Measurements from ENCODE around the gene PLAGL1.
"Not testable (repeated sequence)": the region's sequence is repeated elsewhere in the genome, so short reads cannot be mapped to it uniquely, and the experiment has no call there.

The PLAGL1 gene

DNA sequence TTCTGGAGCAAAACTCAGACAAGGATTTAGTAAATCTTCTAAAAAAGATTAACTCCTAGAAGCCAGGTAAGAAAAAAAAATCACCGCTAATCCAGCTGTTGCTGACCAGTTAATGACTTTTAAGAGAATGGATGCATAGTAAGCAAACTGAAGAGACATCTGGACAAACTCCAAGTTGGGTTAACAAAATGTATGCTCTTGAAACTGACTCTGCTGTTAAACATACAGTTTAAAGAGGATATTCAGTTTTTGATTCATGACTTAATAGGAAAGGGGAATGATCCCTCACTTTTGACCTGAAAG, 70.4 kb downstream of the PLAGL1 start:
- no peak for DNase-seq (ENCODE audit: low read depth in 2 of 2)

DNA sequence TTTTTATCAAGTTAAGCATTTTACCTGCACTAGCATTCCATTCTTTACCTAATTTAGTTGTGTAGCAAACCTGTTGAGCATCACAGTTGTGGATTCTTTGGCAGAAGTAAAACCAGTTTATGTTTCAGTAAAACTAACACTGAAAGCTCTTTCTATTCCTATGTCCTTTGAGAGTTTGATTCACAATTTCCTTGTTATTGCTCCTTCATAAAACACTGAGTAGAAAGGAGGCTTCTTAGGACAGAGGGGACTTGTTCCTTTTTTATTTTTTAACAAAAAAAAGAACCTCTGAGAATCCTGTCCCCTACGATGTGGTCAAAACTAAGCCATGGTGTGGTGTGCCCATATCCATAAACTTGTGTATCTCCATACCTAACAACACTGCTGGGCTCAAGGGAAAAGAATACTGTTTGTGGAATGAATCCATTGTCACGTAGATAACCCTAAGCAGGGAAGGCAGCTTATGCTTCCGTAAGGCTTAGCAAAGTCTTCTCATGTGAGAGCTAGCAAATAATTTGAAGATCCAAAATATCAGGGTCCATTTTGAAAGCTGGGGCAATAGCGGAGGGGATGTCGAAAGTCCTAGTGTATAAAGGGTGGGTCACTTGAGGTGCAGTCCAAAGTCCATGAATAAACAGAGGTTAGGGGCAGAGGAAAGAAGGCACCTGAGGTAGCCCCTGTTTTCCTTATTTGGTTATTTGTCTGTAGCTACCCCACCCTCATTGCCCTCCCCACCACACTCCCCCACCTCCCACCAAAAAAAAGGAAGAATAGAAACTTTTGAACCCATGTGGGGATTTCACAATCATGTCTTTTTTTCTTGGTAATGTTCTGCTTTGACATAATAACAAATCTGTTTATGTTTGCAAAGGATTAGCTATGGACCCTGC, 71.0 kb downstream of the PLAGL1 start:
- no peak for DNase-seq (ENCODE audit: low read depth in 2 of 2)

DNA sequence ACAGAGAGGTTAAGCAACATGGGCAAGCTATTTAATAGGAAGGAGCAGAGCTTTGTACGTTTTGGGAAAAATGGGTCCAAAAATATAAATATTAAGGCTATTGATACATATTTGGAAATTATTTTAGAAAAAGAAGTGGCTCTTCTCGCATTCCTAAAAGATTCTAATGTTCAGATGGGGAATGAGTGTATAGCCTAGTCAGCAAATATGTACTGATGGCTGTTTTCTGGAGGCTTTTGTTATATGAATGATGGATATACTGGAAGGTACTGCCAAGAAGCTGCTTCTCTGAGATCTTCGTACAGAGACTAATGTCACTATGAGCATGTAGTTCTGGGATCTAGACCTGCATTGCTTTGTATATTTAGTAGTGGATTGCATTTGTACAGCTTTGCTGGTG, 71.7 kb downstream of the PLAGL1 start:
- no peak for DNase-seq (ENCODE audit: low read depth in 2 of 2)

GRCh38 chr6:143934867-143935266, 73.2 kb downstream of the PLAGL1 start:
- DNase-seq (ENCODE audit: low read depth in 2 of 2): no peak

DNA sequence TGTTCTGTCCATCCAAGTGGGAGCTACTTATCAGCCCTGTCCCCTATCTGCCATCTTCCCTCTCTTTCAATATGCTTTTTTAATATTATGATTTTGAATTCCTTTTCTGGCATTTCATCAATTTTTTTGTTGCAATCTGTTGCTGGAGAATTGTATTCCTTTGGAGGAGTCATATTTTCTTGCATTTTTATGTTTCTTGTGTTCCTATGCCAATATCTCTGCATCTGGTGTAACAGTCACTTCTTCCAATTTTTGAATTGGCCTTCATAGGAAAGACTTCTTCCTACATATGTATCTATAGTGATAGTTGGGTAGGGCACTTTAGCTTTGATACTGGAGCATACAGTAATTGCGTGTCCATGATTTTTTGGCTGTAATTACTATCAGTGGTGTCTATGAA, 73.7 kb downstream of the PLAGL1 start:
- DNase-seq (ENCODE audit: low read depth in 2 of 2): no peak

DNA sequence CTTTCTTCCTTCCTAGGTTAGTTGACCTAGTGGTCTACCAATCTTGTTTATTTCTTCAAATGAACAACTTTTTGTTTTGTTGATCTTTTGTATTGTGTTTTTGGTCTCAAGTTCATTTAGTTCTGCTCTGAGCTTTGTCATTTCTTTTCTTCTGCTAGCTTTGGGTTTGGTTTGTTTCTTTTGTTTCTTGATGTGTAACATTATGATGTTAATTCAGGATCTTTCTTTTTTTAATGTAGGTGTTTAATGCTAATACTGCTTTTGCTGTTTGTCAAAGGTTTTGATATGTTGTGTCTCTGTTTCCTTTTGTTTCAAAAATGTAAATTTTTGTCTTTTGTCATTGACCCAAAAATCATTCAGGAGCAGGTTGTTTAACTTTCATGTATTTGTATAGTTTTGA, 78.1 kb downstream of the PLAGL1 start:
- no peak for DNase-seq (ENCODE audit: low read depth in 2 of 2)

- no peak for DNase-seq (ENCODE audit: low read depth in 2 of 2)
Observed at GRCh38 chr6:143928853-143929252, 79.2 kb downstream of the PLAGL1 start.

DNA sequence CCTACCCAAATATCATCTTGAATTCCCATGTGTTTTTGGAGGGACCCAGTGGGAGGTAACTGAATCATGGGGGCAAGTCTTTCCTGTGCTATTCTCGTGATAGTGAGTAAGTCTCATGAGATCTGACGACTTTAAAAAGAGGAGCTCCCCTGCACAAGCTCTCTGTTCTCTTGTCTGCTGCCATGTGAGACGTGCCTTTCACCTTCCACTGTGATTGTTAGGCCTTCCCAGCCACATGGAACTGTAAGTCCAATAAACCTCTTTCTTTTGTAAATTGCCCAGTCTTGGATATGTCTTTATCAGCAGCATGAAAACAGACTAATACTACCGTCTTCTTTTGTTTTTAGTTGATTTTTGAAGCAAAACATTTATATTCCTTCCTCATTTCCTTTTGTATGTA, 91.0 kb downstream of the PLAGL1 start:
- DNase-seq (ENCODE audit: low read depth in 2 of 2): not testable (repeated sequence)

DNA sequence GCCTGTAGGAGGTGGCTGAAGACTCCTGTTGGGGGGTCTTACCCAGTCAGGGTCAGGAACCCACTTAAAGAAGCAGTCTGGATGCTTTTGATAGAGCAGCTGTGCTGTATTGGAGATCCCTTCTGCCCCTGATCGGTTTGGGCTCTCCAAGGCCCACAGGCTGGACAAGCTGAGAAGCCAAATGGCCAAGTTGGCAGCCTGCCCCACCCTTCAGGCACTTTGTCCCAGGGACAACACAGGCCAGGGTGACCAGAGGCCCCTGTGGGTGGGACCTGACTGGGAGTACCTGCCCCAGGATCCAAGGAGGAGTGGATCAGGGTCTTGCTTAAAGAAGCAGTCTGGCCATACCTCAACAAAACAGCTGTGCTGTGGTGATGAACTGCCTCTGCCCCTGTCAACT, 95.4 kb downstream of the PLAGL1 start:
- no peak for DNase-seq (ENCODE audit: low read depth in 2 of 2)

DNA sequence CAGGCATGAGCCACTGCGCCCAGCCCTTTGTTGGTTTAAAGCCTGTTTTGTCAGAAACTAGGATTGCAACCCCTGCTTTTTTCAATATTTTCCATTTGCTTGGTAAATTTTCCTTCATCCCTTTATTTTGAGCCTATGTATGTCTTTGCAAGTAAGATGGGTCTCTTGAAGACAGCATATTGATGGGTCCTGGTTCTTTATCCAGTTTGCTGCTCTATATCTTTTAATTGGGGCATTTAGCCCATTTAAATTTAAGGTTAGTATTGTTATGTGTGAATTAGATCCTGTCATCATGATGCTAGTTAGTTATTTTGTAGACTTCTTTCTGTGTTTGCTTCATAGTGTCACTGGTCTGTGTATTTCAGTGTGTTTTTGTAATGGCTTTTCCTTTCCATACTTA, 97.0 kb downstream of the PLAGL1 start:
- DNase-seq (ENCODE audit: low read depth in 2 of 2): no peak

DNA sequence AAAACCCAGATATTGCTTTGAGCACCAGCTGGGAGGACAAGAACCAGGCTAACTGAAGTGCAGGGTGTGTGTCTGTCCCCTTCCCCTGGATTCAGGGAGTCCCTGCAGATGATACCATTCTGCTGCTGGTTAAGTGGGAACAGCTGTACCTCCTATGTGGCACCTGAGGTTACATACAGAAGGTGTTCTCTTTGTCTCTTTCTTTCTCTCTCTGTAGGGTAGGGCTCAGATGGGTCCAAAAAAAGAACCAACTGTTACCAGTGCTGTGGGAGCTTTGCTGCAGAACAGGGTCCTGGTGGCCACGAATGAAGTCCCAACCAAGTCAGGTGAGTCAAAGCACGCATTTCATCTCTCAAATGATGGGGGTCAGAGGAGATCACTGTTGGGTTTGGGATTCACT, 105.2 kb downstream of the PLAGL1 start:
- DNase-seq (ENCODE audit: low read depth in 2 of 2): no peak

- DNase-seq (ENCODE audit: low read depth in 2 of 2): no peak
Observed at GRCh38 chr6:143901885-143902750, 105.9 kb downstream of the PLAGL1 start.

DNA sequence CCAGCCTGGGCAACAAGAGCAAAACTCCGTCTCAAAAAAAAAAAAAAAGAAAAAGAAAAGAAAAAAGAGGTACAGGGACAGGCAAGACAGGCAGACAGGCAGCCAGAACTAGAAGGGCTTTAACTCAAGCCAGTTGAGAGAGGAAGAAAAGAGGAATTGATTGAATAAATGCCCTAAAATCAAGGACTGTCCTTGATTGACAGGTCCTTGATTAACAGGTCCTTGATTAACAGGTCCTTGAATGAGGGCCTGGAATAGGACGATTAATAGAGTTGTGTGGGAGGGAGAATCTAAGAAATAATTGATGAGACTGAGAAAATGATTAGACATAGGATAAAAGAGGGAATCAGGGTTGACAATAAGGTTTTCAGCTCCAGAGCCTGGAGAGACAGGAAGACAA, 107.7 kb downstream of the PLAGL1 start:
- DNase-seq (ENCODE audit: low read depth in 2 of 2): no peak

DNA sequence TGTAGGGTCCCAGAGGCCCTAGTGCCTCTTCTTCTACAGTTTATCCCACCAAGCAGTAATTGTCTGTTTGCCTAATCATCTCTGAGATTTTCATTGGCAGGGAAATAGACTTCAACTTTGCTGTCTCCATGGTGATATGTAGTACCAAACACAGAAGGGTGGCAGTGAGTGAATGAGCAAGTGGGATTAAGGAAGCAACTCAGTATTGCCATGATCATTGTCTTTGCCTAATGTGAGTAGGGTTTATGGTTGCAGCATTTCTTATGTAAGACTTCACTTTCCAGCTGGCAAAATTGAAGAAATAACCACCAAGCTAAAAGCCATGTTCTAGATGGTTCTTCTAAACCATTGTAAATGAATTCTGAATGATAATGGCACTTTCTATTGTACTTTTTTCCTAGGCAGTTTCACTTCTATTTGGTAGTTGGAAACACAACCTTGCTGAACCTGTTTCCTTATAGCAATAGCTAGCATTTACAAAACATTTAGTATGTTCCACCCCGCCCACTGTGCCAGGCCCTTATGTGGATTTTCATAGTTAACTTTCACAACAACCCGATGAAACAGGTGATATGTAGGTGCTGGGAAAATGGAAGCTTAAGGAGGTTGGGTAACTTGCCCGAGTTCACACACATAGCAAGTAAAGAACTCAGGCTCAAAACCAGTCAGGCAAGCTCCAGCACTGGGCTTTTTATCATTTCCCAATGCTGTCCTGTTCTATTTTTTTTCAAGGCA, 111.8 kb downstream of the PLAGL1 start:
- no peak for DNase-seq (ENCODE audit: low read depth in 2 of 2)

- DNase-seq (ENCODE audit: low read depth in 2 of 2): no peak
Observed at GRCh38 chr6:143894655-143895054, 113.4 kb downstream of the PLAGL1 start.
